ENCODE measurements around the gene SIK3.

The SIK3 gene

DNA sequence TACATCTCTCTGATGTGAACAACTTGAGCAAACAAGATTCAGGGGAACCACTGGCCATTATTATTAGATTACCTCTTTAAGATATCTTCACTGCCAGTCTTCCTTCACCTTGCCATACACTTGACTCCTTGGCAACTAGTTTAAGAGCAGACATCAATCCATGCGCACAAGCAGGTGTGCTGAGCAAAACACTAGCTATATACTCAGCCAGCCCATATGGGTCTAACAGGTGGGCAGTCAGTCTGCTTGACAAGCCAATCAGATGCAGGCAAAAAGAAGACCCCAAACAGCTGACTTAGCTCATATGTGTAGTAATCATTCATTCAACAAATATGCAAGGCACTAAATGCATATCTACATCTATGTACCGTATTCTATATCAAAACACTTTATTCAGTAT, 101.2 kb downstream of the SIK3 start:
- DNase-seq: no peak

DNA sequence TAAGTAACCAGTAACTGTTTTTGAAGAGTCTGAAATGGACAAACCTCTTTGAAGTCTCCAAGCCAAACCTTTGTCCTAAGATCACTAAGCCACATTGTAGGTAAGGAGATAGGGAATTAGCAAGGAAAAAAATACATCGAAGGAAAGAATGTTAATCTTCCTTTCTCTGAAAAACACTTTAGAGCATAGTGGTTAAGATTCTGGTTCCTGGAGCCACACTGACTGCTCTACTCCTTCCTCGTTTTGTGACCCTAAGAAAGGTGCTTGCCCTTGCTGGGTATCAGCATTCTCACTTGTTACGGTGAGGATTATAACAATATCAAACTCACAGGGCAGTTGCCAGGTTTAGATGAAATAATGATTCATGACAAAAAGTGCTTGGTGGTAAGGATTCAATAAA, 104.0 kb downstream of the SIK3 start:
- no peak for DNase-seq

DNA sequence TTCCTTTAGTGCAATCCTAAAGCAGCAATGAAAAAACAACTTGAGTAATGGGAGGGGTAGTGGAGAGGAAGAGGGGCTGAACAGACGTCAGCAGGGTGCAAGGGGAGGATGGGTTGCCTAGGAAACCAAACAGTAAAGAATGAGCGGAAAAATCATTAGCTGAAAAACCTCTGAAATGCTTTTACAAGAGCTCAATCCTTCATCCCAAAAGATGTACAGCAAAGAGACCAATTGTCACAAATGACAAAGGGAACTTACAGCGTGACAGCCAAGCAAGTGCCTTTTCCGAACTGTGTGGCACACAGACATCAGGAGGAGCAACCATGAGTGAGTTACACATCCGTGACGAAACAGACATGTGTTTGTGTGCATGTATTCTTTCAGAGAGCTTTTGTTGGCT, 104.6 kb downstream of the SIK3 start:
- DNase-seq: no peak

DNA sequence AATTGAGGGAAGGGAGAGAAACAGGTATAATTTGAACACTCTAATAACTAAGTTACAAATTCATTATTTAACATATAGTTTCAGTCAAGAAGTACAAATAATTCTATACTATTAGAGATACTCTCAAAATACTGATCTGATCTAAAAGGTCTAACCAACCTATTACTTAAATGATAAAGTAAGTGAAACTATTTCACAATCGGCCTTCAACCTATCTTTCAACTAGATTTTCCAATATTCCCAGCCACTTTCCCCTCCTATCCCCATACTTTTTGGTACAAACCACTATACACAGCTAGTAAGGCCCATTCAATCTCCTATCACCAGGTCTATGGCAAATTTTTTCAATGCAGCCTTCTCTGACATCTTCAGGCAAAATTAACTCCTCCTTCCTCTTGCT, 106.7 kb downstream of the SIK3 start:
- DNase-seq: no peak

DNA sequence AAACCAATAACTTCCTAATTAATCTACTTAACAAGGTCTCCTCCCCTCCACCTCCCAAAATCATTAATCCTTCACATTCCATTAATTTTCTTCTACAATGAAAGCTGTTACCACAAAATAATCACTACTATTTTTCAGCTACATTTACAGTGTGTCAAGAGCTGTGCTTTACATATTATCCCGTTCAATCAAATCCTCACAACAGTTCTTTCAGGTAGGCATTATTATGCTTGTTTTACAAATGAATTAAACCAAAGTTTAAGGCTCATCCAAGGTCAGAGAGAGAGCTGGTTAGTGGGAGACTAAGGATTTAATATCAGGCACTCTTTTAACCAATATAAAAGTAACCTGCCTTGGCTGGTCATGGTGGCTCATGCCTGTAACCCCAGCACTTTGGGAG, 107.4 kb downstream of the SIK3 start:
- DNase-seq: no peak

DNA sequence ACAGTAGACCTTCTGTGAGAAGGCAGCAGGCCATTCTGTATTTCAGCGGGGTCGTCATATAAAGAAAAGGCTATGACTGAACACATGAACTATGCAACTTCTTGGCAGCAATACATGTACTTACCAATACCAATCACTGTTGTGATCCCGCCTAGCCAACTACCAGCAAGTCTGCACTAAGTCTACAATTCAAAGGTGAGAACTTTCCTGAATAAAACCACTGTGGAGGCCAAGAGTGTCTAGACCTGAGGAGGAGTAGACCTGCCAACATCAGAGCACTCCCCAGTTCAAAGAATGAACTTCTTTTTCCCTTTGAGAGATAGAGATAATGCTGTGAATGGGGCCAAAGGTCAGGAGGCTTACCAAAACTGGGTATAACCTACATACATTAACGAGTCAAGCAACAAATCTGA, 108.2 kb downstream of the SIK3 start:
- no peak for DNase-seq

DNA sequence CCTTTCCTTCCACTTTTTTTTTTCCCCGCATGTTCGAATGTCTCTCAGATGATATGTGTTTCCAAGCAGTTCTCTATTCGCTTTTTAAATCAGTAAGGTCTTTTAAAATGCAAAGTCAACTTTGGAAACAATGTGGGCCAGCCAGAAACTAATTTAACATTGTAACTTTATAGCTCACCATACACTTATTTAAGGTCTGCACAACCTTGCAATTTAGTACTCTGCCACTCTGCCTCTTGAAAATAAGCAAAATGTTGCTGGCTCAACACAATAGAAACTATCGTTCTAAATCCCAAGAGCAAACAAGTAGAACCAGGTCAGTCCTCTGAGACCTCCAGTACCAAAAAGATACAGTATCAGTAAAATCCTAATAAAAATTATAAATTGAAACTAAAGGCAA, 109.0 kb downstream of the SIK3 start:
- no peak for DNase-seq

DNA sequence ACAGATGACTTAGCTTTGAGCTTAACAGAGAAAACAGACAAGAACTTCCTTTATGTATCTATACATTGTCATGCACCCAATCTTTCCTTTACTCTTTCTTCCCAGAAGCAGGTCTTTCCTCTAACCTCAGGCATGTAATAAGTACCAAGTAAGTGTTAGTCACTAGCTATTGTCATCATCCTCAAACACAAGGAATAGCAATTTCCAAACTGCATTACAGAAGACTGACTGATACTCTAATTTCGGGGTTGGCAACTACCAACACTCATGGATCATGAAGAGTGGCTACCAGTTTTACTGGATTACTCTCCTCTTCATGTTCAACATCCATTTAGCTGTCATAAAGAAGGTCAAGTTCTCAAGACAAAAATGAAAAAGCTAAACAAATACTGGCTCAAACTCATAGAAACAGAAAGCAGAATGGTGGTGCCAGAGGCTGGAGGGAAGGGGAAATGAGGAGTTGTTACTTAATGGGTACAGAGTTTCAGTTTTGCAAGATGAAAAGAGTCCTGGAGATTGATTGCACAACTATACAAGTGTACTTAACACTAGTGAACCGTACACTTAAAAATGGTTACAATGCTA, 111.6 kb downstream of the SIK3 start:
- DNase-seq: no peak

DNA sequence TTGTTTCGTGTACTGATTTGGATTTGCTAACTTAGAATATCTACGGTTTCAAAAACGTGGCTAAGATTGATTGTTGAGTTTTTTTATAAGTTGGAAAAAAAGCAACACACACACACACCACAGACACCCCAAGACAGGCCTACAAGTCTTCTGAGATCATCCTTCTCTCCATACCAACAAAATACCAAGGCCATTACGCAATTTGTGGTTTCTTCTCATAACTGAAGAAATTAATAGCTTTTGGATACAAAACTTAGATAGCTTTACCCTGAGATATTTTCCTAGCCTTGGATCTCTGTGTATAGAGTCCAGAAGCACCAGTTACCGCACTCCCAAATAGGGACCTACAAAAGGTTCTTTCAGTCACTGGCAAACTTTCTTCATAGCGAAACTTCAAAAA, 113.6 kb downstream of the SIK3 start:
- DNase-seq: no peak

DNA sequence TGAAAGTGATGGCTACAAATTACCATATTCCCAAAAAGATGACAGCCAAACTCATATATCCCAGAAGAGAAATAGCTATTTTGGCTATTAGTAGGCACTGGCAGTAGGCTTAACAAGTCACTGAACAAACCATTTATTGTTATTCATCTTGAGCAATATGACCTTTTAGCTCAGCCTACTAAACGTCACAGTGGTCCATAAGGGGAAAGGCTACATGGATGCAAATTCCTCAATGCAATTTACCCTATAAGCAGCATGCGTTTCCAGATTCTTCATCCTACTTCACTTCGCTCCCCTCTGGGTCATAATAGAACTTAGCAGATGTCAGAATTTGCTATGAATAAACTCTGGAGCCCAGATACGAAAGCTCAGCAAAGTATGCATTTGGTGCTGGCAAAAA, 114.0 kb downstream of the SIK3 start:
- no peak for DNase-seq

DNA sequence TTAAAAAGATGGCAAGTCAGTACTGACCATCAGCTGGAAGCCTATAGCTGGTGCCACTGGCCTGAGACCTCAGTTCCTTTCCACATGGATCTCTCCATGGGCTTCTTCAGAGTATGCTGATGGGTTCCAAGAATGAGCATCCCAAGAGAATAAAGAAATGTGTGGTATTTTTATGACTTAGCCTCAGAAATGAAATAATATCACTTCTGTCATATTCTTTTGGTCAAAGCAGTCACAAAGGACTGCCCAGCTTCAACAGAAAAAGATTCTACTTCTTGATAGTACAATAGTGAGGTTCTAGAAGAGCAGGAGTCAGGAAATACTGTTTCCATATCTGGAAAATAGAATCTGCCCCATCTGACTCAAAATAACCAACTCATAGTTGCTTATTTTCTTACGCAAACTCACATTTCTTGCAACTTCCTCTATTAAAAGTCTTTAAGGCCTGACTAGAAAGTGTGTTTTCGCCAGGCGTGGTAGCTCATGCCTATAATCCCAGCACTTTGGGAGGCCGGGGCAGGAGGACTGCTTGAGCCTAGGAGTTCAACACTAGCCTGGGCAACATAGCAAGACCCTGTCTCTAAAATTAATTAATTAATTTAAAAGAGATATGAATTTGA, 116.9 kb downstream of the SIK3 start:
- no peak for DNase-seq

DNA sequence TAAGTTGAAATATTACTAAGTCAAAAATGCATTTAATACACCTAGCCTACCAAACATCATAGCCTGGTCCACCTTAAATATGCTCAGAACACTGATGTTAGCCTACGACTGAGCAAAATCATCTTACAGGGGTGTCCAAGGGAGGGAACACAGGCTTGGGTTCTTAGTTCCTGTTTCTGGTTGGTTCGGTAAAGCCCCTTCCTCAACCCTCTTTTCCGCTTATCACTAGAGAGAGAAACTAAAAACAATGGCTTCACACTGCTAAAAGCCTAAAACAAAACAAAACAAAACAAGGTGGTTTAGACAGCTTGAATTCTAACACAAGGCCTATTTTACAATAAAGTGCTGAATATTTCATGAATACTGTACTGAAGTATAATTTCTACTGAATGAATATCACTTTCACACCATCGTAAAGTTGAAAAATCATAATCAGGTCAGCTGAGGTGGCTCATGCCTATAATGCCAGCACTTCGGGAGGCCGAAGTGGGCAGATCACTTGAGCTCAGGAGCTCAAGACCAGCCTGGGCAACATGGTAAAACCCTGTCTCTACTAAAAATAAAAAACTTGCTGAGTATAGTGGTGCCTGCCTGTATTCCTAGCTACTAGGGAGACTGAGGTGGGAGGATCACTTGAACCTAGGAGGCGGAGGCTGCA, 118.0 kb downstream of the SIK3 start:
- DNase-seq: no peak

DNA sequence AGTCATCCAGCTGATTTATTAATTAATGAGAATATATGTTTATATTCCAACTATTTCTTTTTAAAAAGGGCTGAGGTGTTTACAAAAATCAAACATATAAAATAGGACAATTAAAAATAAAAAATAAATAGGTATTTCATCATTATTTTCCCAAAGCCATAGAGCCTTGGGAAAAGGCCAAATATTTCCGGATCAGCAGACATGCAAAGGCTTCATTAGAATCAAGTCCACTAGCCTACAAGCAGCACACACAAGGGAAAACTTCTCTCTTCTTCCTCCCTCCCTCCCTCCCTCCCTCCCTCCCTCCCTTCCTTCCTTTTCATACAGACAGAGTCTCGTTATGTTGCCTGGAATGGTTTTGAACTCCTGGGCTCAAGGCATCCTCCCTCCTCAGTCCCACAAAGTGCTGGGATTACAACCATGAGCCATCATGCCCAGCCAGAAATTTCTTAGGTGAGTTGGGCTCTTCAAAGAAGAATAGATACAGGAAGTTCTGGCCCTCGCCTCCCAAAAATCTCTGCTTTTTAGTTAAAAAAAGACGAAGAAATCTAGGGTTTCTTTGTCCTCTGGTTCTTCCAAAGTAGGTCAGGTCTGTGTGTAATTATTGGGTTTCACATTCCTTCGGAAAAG, 121.2 kb downstream of the SIK3 start:
- DNase-seq: no peak

DNA sequence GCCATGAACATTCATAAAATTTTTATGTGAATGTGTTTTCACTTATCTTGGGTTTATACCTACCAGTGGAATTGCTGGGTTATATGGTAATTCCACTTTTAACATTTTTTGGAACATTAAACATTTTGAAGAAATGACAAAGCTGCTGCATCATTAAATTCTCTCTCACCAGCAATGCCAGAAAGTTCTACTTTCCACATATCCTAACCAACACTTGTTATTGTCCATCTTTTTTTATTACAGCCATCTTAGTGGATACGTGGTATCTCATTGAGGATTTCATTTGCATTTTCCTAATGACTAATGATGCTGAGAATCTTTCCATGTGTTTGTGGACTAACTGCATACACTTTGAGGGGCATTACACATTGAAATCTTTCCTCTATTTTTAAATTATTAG, 122.6 kb downstream of the SIK3 start:
- DNase-seq: no peak

DNA sequence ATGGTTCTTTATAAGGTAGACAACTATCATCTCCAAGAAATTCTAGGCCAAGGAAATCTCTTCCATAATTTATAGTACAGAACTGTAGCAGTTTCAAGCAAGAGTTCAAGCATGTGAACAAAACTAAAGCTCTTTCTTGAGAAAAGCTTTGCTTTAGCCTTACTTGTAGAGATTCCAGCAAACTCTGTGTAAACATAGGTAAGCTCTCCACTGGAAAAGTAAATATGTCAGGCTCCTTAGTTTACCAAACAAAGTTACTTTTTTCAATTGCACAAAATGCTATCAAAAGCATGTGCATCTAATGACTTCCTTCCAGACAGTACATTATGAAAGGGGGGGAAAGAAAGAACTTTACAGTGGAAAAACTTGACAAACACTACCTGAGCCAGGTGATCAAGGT, 125.0 kb downstream of the SIK3 start:
- no peak for DNase-seq

DNA sequence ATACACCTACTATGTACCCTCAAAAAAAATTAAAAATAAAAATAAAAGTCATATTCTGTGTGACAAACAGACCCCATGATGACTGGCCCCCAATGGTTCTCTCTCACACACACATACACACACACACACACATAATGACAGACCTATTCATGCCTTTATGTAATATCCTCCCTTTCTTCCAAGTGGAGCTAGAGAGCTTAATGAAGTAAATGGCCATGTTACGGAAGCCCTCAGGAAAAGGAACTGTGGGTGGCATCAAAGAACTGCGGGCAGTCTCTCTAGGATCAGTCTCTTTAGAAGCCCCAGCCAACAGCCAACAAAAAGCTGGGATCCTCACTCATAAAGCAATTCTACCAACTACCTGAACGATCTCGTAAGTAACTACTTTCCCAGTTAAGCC, 125.5 kb downstream of the SIK3 start:
- DNase-seq: no peak

DNA sequence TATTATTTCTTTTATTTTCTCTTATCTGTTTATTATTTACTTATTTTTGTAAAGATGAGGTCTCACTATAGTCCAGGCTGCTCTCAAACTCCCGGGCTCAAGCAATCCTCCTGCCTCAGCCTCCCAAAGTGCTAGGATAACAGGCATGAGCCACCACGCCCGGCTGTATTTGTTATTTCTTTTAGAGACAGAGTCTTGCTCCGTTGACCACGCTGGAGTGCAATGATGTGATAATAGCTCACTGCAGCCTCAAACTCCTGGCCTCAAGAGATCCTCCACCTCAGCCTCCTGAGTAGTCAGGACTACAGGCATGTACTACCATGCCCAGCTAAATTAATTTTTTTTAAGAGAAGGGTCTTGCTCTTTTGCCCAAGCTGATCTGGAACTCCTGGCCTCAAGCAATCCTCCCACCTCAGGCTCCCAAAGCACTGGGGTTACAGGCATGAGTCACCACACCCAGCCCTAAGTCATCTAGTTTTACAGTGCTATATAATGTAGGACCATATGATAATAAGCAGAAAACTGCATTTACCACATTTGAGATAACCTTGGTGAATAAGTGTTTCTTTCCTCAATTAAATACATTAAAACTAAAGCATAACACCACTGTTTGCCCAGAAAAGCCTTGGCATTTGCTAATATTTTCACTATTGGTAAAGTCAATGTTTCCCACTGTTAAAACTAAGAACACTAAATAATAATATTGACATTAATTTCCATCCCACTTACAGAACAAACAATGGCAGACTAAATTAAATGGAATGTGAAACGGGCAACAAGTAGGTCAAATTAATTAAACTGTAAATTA, 127.5 kb downstream of the SIK3 start:
- no peak for DNase-seq

DNA sequence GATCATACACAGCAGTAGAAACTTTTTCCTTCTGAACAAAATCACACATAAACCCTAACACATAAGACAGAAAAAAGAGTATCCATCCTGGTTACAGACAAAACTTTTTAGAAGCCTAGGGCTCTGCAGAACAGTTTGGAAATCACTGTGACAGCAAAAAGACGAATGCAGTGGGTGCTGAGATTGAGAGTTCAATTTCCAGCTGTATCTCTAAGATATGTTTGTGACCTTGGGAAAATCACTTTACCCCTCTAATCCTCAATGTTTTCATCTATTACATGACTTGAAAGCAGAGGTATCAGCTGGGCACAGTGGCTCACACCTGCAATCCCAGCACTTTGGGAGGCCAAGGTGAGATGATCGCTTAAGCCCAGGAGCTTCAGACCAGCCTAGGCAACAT, 128.5 kb downstream of the SIK3 start:
- DNase-seq: no peak

DNA sequence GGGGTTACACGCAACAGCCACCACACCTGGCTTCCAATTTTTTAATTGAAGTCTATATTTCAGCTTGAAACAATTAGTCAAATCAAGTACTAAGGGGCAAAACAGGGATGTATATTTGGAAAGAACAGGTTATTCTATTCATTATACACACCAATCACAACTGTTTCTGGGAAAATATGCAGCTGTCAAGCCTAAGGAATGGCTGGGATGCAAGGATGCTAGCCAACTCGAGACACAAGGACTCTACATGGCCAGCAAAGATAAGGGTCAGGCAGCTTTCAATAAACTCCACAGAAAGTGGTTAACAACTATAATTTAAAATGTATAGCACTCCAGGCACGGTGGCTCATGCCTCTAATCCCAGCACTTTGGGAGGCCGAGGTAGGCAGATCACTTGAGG, 134.0 kb downstream of the SIK3 start:
- no peak for DNase-seq

DNA sequence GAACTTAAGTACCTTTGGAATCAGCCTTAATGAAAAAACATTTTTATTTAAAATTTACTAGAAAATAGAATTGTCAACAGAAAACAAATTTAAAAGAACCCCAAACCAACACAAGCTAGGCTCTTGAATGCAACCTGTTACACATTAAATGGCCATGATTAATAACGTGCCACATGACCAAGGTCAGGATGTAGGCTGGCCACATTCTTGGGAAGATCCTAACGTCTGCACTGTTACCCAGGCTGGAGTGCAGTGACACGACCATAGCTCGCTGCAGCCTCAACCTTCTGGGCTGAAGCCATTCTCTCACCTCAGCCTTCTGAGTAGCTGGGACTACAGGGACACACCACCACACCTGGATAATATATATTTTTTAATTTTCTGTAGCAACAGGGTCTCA, 134.4 kb downstream of the SIK3 start:
- no peak for DNase-seq

DNA sequence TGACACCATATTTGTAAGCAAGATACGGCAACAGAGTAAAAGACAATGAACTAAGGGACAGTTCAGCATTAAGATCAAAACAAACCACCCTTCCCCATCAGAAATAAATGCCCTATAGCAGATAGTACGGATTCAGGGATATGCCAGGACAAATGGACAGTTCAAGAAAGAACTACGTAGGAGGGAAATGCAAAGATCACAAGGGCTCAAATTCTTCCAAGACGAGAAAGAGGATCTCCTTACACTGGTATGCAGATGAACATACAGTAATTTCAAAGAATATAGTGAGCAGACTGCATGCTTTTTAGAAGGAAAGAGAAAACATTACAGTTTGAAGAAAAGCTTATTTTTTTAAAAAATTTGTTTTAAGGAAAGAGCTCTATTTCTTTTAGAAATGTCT, 136.1 kb downstream of the SIK3 start:
- no peak for DNase-seq

DNA sequence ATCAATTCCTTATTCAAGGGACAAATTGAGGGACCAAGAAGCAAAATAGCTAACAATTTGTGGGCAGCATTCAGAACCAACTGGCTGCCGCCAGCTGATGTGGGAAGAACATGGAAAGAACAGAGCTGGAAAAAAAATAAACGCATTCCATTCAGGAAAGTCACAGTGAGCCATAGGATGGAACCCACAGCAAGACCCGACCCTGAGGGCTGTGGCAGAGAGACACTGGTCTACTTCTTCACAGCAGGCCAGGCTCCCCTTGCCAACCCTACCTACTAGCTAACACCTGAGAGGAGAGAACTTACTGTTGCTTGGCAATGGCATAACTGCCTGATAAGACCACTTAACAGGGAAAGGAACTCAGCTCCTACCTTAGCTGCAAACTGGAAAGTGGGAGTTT, 137.3 kb downstream of the SIK3 start:
- no peak for DNase-seq

DNA sequence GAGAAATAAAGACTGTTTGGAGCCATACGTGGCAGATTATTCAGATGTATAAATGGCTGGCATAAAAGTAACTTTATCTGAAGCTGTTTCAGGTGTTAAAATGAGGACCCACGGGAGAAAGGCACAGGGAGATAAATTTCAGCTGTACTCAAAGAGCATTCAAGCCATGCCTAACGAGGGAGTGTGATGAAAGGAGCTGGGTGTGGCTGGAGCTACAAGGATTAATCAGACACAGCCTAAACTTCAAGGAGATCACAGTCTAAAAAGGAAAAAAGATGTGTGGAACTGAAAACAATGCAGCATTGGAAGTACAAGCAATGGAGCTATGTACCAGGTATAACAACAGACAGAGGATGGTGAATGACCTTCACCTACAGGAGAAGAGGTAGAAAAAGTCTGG, 140.0 kb downstream of the SIK3 start:
- no peak for DNase-seq

DNA sequence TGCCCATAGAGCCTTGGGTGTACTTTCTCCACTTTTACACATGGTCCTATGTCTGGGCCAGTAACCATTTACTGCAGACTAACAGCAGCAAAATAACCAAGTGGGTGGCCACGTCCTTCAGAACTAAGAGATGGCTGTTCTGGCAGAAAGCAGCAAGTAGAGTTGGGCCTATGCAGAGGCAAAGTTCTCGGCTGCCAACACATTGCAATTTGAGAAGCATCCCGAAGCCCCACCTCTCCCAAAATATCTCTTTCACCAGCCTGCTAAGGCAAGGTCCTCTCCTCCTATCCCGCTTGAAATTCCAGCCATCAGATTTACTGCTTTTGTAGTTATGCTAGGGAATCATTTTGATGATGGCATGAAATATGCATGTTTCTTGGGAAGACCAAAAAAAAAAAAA, 142.3 kb downstream of the SIK3 start:
- no peak for DNase-seq

Data from activated CD8-positive, alpha-beta memory T cell treated with anti-CD3 and anti-CD28 coated beads, Interleukin-2, amount 50 U/mL, for 48 hours (primary cell).